Spleen (tissue), 11 donors: ENCODE measurements around the gene PRDX2. TPM values are rescaled to one million over a fixed set of nuclear protein-coding genes. Genes with fewer than 3 reads are reported as not detected.
A peak's percentile ranks its signal among the peaks of the same experiment; 100 is the strongest.

Source experiments
- DNase-seq: peaks from one replicate; pipeline ENCODE4 v3.0.0-alpha.2; 2020
- H3K27ac ChIP-seq, 8 donors: fragments of 200-600 bp; sonication (generic) in 7 of 8; 1 replicate in 4 of 8; 2 replicates in 4 of 8; pipeline versions ENCODE4 v1.5.0 to v1.8.0; 2016 to 2021; ENCODE audit warnings: inconsistent platforms in 4 of 8, mild to moderate bottlenecking in 4 of 8, moderate library complexity in 1 of 8
- H3K27me3 ChIP-seq, 7 donors: fragments of 200-600 bp; sonication (generic) in 6 of 7; replicated peaks in 1 of 7; 1 replicate in 4 of 7; 2 replicates in 3 of 7; pipeline versions ENCODE4 v1.5.0 to v1.8.0; 2016 to 2021; ENCODE audit warnings: inconsistent platforms in 3 of 7, mild to moderate bottlenecking in 1 of 7
- H3K36me3 ChIP-seq, 6 donors: fragments of 200-600 bp; sonication (generic) in 5 of 6; 1 replicate in 4 of 6; 2 replicates in 2 of 6; pipeline versions ENCODE4 v1.5.0 to v1.8.0; 2016 to 2021; ENCODE audit warnings: inconsistent platforms in 2 of 6
- H3K4me1 ChIP-seq, 6 donors: fragments of 200-600 bp; sonication (generic) in 5 of 6; 1 replicate in 3 of 6; 2 replicates in 3 of 6; pipeline versions ENCODE4 v1.5.0 to v1.8.0; 2016 to 2021; ENCODE audit warnings: inconsistent platforms in 3 of 6
- H3K4me3 ChIP-seq, 8 donors: fragments of 200-600 bp; sonication (generic) in 7 of 8; 1 replicate in 4 of 8; 2 replicates in 4 of 8; pipeline versions ENCODE4 v1.5.0 to v1.8.0; 2016 to 2021; ENCODE audit warnings: inconsistent platforms in 4 of 8, mild to moderate bottlenecking in 4 of 8, moderate library complexity in 2 of 8
- H3K9me3 ChIP-seq, 8 donors: fragments of 200-600 bp; sonication (generic) in 7 of 8; 1 replicate in 4 of 8; 2 replicates in 4 of 8; pipeline versions ENCODE4 v1.5.0 to v1.8.0; 2016 to 2021; ENCODE audit warnings: inconsistent platforms in 4 of 8
- CTCF ChIP-seq, 11 experiments: fragments of 200-600 bp in 7 of 11; fragments of 450-650 bp in 4 of 11; sonication (generic) in 4 of 11; IDR thresholded peaks in 8 of 11; conservative IDR thresholded peaks in 3 of 11; 1 replicate in 7 of 11; 2 replicates in 4 of 11; pipeline versions ENCODE4 v1.4.0 to v1.8.0; 2016 to 2021; ENCODE audit warnings: antibody characterized with exemption in 11 of 11, inconsistent platforms in 4 of 11, mild to moderate bottlenecking in 1 of 11
- POLR2A ChIP-seq, 3 donors: fragments of 450-650 bp; IDR thresholded peaks; one replicate each; pipeline ENCODE4 v1.5.1; 2017; ENCODE audit warnings: antibody characterized with exemption in 3 of 3, mild to moderate bottlenecking in 1 of 3
- POLR2AphosphoS5 ChIP-seq, 3 donors: sonication (generic); formaldehyde crosslinking; IDR thresholded peaks; one replicate each; pipeline ENCODE4 v1.5.1; 2017; ENCODE audit warnings: antibody characterized with exemption in 3 of 3
- WGBS, 5 donors: extraction: QIAGEN DNeasy Blood & Tissue Kit in 3 of 5; methylation state at CpG; one replicate each; pipeline versions ENCODE4 v1.1.5 to v1.1.7; 2013 to 2018; 5-methylcytosine and 5-hydroxymethylcytosine counted together
- intact Hi-C: fragments of 100-400 bp; cut with DNase I; formaldehyde crosslinking; loops from one replicate; pipeline ENCODE4 v1.15.0; 2023; ENCODE audit warnings: low total_unique reads
- polyA plus RNA-seq, 3 donors: library from polyadenylated mRNA; stranded (reverse); fragments of 200-250 nt; gene quantifications; one replicate each; pipeline ENCODE4 v1.2.1, GENCODE V29; 2013
- total RNA-seq, 7 donors: library from RNA; depleted of rRNA in 3 of 7; stranded (reverse); fragments of >200 nt in 3 of 7; fragmentation: NEBNext Ultra II Directional in 4 of 7; extraction: Animal tissue kit (Norgen Biotek cat#: 25700) in 4 of 7; gene quantifications; one replicate each; pipeline versions ENCODE4 v1.1.0 to v1.2.1, GENCODE V29; 2016 to 2021
- donor health status: healthy with polysubstance abuse.
- donor health status: DM: no; HTN: no; CAD: no; lungs with moderate emphysema.
- donor health status: DM: no; HTN: no; CAD: no.
- donor health status: Bipolar disorder and iron deficiency.
- donor health status: healthy.
- donor health status: DM: no; HTN: no; CAD: no.
- donor health status: DM: yes; HTN: yes; CAD: no.

The PRDX2 gene
- total and polyA plus RNA-seq, 10 donors, result 78.3 to 203 (median 117) TPM

- Histone ChIP-seq H3K4me1 (peaks cover 27 to 74% (median 65%) of the 10 kb centered on the region in 6 donors), H3K27me3 (peaks cover 0 to 5% (median 0%) of the 10 kb centered on the region in 7 donors), H3K9me3 (no peaks in the 10 kb centered on the region), H3K27ac (peak overlapping the region; percentile 97 to 100 (median 100)), H3K4me3 (peak overlapping the region; percentile 72 to 96 (median 88)), H3K36me3 (peaks cover 0 to 7% (median 0%) of the 10 kb centered on the region in 6 donors)
- TF ChIP-seq CTCF (IDR thresholded peaks at IDR 0.05 in 8 of 11, conservative IDR thresholded peaks at IDR 0.05 in 3 of 11) (peak in 4 of 11 experiments; percentile 11 to 28 (median 22)), POLR2AphosphoS5 (IDR thresholded peaks at IDR 0.05) (peak; percentile 90 to 97 (median 93)), POLR2A (IDR thresholded peaks at IDR 0.05) (peak in 2 of 3 donors; percentile 16 to 49)
- intact Hi-C loops, result no loop called here
- 0 to 1% (median 0%) methylated on average over 41 to 84 of the region's 84 CpGs for WGBS, 5 donors
- peak; percentile 98 for DNase-seq
These were observed 9.3 kb downstream of the PRDX2 start for GRCh38 chr19:12792051-12792852.

GRCh38 chr19:12791345-12792050 lies 10.1 kb downstream of the PRDX2 start, which contains the start of gene JUNB:
JUNB (plus strand) TSS chr19:12791486; CDS start chr19:12791772, 286 bp downstream.
- no peaks in the 10 kb centered on the region for H3K9me3 ChIP-seq
- TF ChIP-seq POLR2A (IDR thresholded peaks at IDR 0.05), result peak; percentile 100
- TF ChIP-seq POLR2AphosphoS5 (IDR thresholded peaks at IDR 0.05), result peak; percentile 100
- TF ChIP-seq CTCF (IDR thresholded peaks at IDR 0.05 in 8 of 11, conservative IDR thresholded peaks at IDR 0.05 in 3 of 11), result peak in 5 of 11 experiments; percentile 4 to 26 (median 13)
- peaks cover 0 to 5% (median 0%) of the 10 kb centered on the region in 7 donors for H3K27me3 ChIP-seq
- intact Hi-C loops, result no loop called here
- H3K4me3 ChIP-seq, result peak within 1 kb of the TSS; percentile 72 to 96 (median 88)
- peak within 1 kb of the TSS; percentile 97 to 100 (median 100) for H3K27ac ChIP-seq
- H3K36me3 ChIP-seq, result no peaks in the 10 kb centered on the region
- WGBS, 5 donors, result 0 to 1% (median 0%) methylated on average over 14 to 73 of the region's 73 CpGs
- DNase-seq, result peak; percentile 100
- peaks cover 34 to 77% (median 67%) of the 10 kb centered on the region in 6 donors for H3K4me1 ChIP-seq

- H3K9me3 ChIP-seq, result no peaks in the 10 kb centered on the region
- 1 to 2% (median 2%) methylated on average over 13 to 22 of the region's 22 CpGs for WGBS, 5 donors
- peak overlapping the region; percentile 72 to 96 (median 88) for H3K4me3 ChIP-seq
- no peak for DNase-seq
- TF ChIP-seq CTCF (IDR thresholded peaks at IDR 0.05 in 8 of 11, conservative IDR thresholded peaks at IDR 0.05 in 3 of 11), result no peak
- TF ChIP-seq POLR2A (IDR thresholded peaks at IDR 0.05), result no peak
- peaks cover 36 to 77% (median 67%) of the 10 kb centered on the region in 6 donors for H3K4me1 ChIP-seq
- H3K27ac ChIP-seq, result peak overlapping the region; percentile 97 to 100 (median 100)
- intact Hi-C loops, result no loop called here
- no peaks in the 10 kb centered on the region for H3K36me3 ChIP-seq
- H3K27me3 ChIP-seq, result peaks cover 0 to 5% (median 0%) of the 10 kb centered on the region in 7 donors
These were observed 10.8 kb downstream of the PRDX2 start for GRCh38 chr19:12790628-12791344.
